Measurements from ENCODE around the gene MRPL45.
"Not testable (repeated sequence)": the region's sequence is repeated elsewhere in the genome, so short reads cannot be mapped to it uniquely, and the experiment has no call there.

The MRPL45 gene

DNA sequence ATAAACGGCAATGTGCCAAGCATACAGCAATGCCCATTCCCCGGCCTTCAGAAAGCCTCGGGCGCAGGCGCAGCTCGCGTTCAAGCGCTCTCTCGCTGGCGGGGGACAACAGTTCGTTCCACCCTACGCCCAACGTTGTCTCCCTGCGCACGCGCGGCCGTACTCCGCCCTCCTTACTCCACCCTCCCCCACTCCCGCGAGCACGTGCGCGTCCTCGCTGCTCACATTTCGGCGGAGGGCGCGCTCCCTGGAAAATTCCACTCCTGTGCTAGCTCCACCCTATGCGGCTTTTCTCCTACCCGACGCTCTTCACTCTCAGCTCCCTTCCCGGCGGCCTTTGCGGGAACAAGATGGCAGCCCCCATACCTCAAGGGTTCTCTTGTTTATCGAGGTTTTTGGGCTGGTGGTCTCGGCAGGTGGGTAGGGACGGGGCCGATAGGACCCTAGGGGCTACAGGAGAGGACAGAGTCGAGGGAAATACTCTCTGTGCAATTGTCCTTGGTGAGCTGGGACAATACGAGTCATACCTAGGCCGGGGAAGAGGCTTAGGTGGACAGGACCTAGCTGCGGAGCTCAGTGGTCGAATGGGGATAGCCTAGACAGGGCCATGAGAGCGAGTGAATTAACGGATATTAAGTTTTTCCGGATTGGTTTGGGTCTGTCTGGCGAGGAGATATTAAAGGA lies at the start of gene MRPL45:
Gene MRPL45, plus strand, starts transcription at position 335 of the 684 bp plus-strand sequence. Its CDS starts 16 bp downstream, at position 351.
- peak within 1 kb of the TSS; percentile 50 for H3K4me3 ChIP-seq (ENCODE audit: severe bottlenecking)
- peak; percentile 98 for ATAC-seq (ENCODE audit: low read depth)
- not testable (repeated sequence) for H3K27ac ChIP-seq (ENCODE audit: poor library complexity, severe bottlenecking); H3K27me3 ChIP-seq (ENCODE audit: insufficient read depth, poor library complexity, severe bottlenecking); H3K9me3 ChIP-seq (ENCODE audit: severe bottlenecking); H3K4me1 ChIP-seq (ENCODE audit: insufficient read depth, poor library complexity, severe bottlenecking); H3K36me3 ChIP-seq (ENCODE audit: low read depth)
- peak; percentile 95 for DNase-seq (ENCODE audit: low spot score)

DNA sequence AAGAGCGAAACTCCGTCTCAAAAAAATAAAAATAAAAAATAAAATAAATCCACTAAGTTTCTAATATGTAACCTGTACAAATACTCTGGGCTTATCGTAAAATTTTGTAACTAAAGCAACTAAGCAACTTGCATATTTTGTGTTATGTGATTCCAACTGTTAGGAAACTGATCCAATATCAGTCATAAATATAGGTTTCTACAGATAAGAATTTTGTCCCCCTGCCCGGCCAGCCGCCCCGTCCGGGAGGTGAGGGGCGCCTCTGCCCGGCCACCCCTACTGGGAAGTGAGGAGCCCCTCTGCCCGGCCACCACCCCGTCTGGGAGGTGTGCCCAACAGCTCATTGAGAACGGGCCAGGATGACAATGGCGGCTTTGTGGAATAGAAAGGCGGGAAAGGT lies 43.8 kb upstream of the MRPL45 start:
- H3K36me3 ChIP-seq (ENCODE audit: low read depth); H3K4me1 ChIP-seq (ENCODE audit: insufficient read depth, poor library complexity, severe bottlenecking); H3K4me3 ChIP-seq (ENCODE audit: severe bottlenecking); H3K27ac ChIP-seq (ENCODE audit: poor library complexity, severe bottlenecking); ATAC-seq (ENCODE audit: low read depth); DNase-seq (ENCODE audit: low spot score); H3K27me3 ChIP-seq (ENCODE audit: insufficient read depth, poor library complexity, severe bottlenecking); H3K9me3 ChIP-seq (ENCODE audit: severe bottlenecking): not testable (repeated sequence)

DNA sequence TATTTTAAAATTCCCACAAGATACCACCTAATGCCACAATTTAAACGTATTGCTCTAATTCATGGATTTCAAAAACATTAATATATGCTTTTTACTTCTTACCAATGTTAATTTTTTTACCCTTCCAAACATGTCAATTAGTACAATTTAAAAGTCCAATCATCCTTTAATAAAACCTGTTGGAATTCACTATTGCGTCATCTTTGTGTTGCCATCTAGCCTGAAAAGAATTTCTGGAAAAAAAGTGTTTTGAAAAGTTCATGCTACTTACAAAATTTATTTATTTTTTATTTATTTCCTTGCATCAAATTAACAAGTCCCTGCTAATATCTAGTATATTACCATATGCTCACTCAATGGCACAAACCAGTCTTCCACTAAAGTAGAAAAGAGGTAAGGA lies 42.6 kb upstream of the MRPL45 start:
- not testable (repeated sequence) for H3K9me3 ChIP-seq (ENCODE audit: severe bottlenecking); ATAC-seq (ENCODE audit: low read depth); H3K4me3 ChIP-seq (ENCODE audit: severe bottlenecking); H3K27me3 ChIP-seq (ENCODE audit: insufficient read depth, poor library complexity, severe bottlenecking); H3K36me3 ChIP-seq (ENCODE audit: low read depth); H3K27ac ChIP-seq (ENCODE audit: poor library complexity, severe bottlenecking); H3K4me1 ChIP-seq (ENCODE audit: insufficient read depth, poor library complexity, severe bottlenecking); DNase-seq (ENCODE audit: low spot score)

DNA sequence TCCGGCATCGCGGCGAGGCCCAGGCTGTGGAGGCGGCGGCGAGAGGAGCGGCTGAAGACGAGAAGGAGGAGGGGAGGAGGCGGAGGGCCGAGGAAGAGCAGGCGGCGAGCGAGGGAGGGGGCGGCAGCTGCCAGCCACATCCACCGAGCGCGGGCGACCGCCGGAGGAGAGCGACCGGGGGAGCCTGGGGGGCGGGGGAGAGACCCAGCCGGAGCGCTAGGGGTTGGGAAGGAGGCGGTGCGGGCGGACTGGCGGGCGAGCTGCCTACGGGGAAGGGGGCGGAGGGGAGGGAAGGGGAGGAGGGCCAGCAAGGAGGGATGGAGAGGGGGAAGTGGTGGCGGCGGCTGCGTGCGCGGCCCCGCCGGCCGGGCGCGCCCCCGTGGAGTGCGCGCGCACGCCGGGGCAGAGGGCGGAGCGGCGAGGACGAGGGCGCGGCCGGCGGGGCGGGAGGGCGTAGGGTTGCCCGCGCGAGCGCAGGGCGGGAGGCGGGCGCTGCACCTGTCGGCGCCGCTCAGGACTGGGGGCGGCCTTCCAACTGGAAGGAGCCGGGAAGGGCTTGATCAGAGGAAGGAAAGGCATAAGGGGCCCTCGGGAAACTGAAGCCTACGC lies 39.9 kb upstream of the MRPL45 start:
- Histone ChIP-seq H3K27ac (ENCODE audit: poor library complexity, severe bottlenecking) (peak overlapping the region; percentile 51), H3K4me3 (ENCODE audit: severe bottlenecking) (peak overlapping the region; percentile 30)
- peak; percentile 79 for ATAC-seq (ENCODE audit: low read depth)
- not testable (repeated sequence) for H3K27me3 ChIP-seq (ENCODE audit: insufficient read depth, poor library complexity, severe bottlenecking); H3K4me1 ChIP-seq (ENCODE audit: insufficient read depth, poor library complexity, severe bottlenecking); H3K9me3 ChIP-seq (ENCODE audit: severe bottlenecking); H3K36me3 ChIP-seq (ENCODE audit: low read depth)
- peak; percentile 83 for DNase-seq (ENCODE audit: low spot score)

DNA sequence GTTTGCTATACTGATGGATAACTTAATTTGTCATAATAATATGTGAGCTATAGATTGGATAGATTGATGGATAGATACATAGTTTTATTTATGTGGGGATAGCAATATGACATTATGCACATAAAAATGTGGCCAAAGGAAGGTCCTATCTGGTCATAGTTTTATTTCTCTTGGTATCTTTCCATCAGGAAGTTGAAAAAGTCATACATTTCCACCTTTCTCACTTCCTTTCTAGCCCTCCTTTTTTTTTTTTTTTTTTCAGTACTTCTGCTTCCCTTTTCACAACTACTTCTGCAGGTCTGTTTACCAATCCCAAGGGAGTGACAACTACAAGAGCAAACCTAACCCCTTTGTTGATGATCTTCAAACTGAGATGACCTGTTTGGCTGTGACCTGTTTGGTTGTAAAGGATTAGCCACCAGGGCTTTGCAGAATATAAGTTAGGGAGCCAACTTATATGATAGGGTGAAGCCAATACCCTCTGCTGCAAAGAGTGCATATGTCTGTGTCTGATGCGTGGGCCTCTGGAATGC lies 30.9 kb upstream of the MRPL45 start:
- H3K27ac ChIP-seq (ENCODE audit: poor library complexity, severe bottlenecking); H3K4me3 ChIP-seq (ENCODE audit: severe bottlenecking); H3K4me1 ChIP-seq (ENCODE audit: insufficient read depth, poor library complexity, severe bottlenecking); ATAC-seq (ENCODE audit: low read depth); H3K36me3 ChIP-seq (ENCODE audit: low read depth); DNase-seq (ENCODE audit: low spot score); H3K27me3 ChIP-seq (ENCODE audit: insufficient read depth, poor library complexity, severe bottlenecking); H3K9me3 ChIP-seq (ENCODE audit: severe bottlenecking): not testable (repeated sequence)

DNA sequence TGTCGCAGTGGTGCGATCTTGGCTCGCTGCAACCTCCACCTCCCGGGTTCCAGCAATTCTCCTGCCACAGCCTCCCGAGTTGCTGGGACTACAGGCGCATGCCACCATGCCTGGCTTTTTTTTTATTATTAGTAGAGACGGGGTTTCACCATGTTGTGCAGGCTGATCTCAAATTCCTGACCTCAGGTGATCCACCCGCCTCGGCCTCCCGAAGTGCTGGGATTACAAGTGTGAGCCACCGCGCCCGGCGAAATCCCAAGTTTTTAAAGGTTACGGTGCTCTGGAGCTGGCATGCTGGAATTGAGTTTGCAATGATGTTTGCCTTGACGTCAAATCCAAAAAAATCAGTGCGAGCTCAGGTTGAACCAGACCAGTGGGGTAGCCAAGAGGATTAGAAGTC lies 30.4 kb upstream of the MRPL45 start:
- H3K27ac ChIP-seq (ENCODE audit: poor library complexity, severe bottlenecking); ATAC-seq (ENCODE audit: low read depth); H3K4me1 ChIP-seq (ENCODE audit: insufficient read depth, poor library complexity, severe bottlenecking); H3K27me3 ChIP-seq (ENCODE audit: insufficient read depth, poor library complexity, severe bottlenecking); DNase-seq (ENCODE audit: low spot score); H3K36me3 ChIP-seq (ENCODE audit: low read depth); H3K4me3 ChIP-seq (ENCODE audit: severe bottlenecking); H3K9me3 ChIP-seq (ENCODE audit: severe bottlenecking): not testable (repeated sequence)

DNA sequence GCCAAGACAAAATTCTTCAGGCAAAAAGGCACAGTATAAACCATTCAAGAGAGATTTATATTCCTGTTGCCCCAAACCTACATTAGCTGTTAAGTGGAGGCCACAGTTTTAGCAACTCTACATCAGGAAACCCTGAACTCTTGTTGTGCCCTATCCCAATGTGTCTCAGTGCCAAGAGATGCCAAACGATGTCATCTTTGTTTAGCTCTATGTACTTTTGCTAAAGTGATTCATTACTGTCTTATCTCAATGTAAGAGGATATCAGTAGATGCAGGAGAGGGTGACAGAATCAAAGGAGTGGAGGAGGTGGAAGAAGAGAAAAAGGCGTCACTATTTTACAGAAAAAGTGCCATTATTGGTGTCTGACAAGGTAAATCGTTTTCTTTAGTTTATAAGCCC lies 28.8 kb upstream of the MRPL45 start:
- H3K4me1 ChIP-seq (ENCODE audit: insufficient read depth, poor library complexity, severe bottlenecking); DNase-seq (ENCODE audit: low spot score); H3K36me3 ChIP-seq (ENCODE audit: low read depth); H3K4me3 ChIP-seq (ENCODE audit: severe bottlenecking); H3K9me3 ChIP-seq (ENCODE audit: severe bottlenecking); ATAC-seq (ENCODE audit: low read depth); H3K27ac ChIP-seq (ENCODE audit: poor library complexity, severe bottlenecking); H3K27me3 ChIP-seq (ENCODE audit: insufficient read depth, poor library complexity, severe bottlenecking): not testable (repeated sequence)

DNA sequence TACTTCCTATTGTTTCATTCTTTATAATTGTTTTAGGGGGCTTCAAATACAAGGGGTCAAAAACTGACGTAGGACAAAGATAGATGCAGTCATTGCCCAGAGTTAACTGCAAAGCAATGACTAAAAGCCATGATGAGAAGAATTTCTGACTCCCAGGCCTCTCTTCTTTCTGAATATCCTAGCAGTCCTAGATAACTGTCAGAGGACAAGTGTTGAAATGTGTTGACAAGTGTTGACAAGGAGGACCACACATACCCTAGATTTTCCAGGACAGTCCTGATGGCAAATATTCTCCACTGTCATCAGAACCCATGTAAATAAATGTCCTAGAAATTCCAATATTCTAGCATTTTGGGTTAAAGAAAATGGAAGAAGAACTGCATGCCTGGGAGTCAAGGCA lies 27.9 kb upstream of the MRPL45 start:
- H3K4me1 ChIP-seq (ENCODE audit: insufficient read depth, poor library complexity, severe bottlenecking); H3K36me3 ChIP-seq (ENCODE audit: low read depth); H3K4me3 ChIP-seq (ENCODE audit: severe bottlenecking); H3K27me3 ChIP-seq (ENCODE audit: insufficient read depth, poor library complexity, severe bottlenecking); H3K9me3 ChIP-seq (ENCODE audit: severe bottlenecking); H3K27ac ChIP-seq (ENCODE audit: poor library complexity, severe bottlenecking); ATAC-seq (ENCODE audit: low read depth); DNase-seq (ENCODE audit: low spot score): not testable (repeated sequence)

DNA sequence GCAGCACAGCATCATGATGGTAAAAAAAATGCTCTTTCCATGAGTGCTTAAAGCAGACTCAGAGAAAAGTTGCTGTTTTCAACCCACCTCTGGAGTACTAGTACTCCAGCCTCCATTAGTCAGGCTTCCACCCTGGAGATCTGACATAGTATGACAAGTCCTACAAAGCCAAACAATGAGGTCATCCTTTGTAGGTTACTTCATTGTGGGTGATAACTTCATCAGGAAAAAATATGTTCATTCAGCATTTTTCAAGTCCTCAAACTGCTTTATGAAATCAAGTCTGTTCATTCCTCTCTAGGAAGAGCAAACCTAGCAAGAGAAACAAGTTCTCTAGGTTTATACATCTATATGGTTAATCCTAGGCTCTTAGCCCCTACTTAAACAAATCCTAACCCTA lies 27.4 kb upstream of the MRPL45 start:
- not testable (repeated sequence) for DNase-seq (ENCODE audit: low spot score)
- ATAC-seq (ENCODE audit: low read depth): peak; percentile 77

DNA sequence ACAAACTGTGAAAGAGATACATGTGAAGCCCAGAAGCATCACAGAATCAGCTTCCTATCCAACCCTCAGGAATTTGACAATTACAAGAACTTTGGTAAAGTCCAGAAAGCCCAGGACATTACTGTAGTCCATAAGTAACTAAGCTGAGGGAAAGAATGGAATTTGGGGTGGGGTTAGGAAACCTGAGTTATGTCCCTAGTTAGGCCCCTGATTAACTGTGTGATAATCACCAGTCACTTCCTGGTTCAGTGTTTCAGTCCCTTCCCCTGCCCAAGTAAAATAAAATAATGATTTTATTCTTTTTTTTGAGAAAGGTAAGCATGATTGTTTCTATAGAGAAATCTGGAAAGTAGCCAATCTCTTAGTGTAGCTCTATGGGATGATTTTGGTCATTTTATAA lies 11.0 kb upstream of the MRPL45 start:
- not testable (repeated sequence) for H3K9me3 ChIP-seq (ENCODE audit: severe bottlenecking); H3K36me3 ChIP-seq (ENCODE audit: low read depth); DNase-seq (ENCODE audit: low spot score); H3K4me3 ChIP-seq (ENCODE audit: severe bottlenecking); H3K4me1 ChIP-seq (ENCODE audit: insufficient read depth, poor library complexity, severe bottlenecking); H3K27me3 ChIP-seq (ENCODE audit: insufficient read depth, poor library complexity, severe bottlenecking)
- H3K27ac ChIP-seq (ENCODE audit: poor library complexity, severe bottlenecking): peak overlapping the region; percentile 43
- peak; percentile 43; the same call in 2 of the 3 replicates for ATAC-seq (ENCODE audit: low read depth)

More for the DNA sequence above, 27.4 kb upstream of the MRPL45 start:
- H3K4me3 ChIP-seq (ENCODE audit: severe bottlenecking); H3K9me3 ChIP-seq (ENCODE audit: severe bottlenecking); H3K4me1 ChIP-seq (ENCODE audit: insufficient read depth, poor library complexity, severe bottlenecking); H3K36me3 ChIP-seq (ENCODE audit: low read depth); H3K27ac ChIP-seq (ENCODE audit: poor library complexity, severe bottlenecking); H3K27me3 ChIP-seq (ENCODE audit: insufficient read depth, poor library complexity, severe bottlenecking): not testable (repeated sequence)

DNA sequence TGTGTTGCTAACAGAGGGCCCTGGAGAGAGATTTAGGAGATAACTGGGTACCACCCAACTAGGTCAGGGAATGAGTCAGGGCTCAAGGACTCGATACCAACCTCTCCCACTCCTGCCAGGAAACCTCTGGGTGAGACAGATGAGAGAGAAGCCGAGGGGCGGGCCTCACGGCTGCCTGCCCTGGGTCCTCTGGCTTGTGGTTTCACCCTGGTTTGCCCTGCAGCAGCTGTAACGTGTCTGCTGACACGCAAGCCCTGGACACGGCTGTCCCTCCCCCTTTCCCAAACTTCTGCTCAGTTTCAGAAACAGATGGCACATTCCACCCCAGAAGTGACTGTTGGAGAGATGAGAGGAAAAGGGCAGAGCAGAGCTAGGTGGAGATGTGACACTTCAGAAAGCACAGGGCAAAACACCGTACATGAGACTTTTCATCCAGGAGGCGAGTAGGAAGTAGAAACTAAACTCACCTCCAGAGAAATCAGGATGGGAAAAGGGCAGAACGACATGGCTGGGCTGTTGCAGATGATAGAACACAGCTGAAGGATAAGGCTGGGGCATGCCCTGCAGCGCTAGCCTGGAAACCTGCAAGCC lies 10.4 kb upstream of the MRPL45 start:
- ATAC-seq (ENCODE audit: low read depth) (peak; percentile 97), DNase-seq (ENCODE audit: low spot score) (peak; percentile 76)
- H3K9me3 ChIP-seq (ENCODE audit: severe bottlenecking); H3K4me1 ChIP-seq (ENCODE audit: insufficient read depth, poor library complexity, severe bottlenecking); H3K36me3 ChIP-seq (ENCODE audit: low read depth); H3K27me3 ChIP-seq (ENCODE audit: insufficient read depth, poor library complexity, severe bottlenecking); H3K4me3 ChIP-seq (ENCODE audit: severe bottlenecking): not testable (repeated sequence)
- peak overlapping the region; percentile 54 for H3K27ac ChIP-seq (ENCODE audit: poor library complexity, severe bottlenecking)

All from RWPE2 (cell line).